GM18870 (cell line): Measurements from ENCODE around the gene ARID4A.
"Not testable (repeated sequence)": the region's sequence is repeated elsewhere in the genome, so short reads cannot be mapped to it uniquely, and the experiment has no call there.

Source experiments
- ATAC-seq: cut with Tn5 transposase; IDR thresholded peaks from one replicate; pipeline ENCODE4 v1.9.1; 2021; ENCODE audit warnings: moderate library complexity; ENCODE audit not compliant: unreplicated experiment

The ARID4A gene, protein sequence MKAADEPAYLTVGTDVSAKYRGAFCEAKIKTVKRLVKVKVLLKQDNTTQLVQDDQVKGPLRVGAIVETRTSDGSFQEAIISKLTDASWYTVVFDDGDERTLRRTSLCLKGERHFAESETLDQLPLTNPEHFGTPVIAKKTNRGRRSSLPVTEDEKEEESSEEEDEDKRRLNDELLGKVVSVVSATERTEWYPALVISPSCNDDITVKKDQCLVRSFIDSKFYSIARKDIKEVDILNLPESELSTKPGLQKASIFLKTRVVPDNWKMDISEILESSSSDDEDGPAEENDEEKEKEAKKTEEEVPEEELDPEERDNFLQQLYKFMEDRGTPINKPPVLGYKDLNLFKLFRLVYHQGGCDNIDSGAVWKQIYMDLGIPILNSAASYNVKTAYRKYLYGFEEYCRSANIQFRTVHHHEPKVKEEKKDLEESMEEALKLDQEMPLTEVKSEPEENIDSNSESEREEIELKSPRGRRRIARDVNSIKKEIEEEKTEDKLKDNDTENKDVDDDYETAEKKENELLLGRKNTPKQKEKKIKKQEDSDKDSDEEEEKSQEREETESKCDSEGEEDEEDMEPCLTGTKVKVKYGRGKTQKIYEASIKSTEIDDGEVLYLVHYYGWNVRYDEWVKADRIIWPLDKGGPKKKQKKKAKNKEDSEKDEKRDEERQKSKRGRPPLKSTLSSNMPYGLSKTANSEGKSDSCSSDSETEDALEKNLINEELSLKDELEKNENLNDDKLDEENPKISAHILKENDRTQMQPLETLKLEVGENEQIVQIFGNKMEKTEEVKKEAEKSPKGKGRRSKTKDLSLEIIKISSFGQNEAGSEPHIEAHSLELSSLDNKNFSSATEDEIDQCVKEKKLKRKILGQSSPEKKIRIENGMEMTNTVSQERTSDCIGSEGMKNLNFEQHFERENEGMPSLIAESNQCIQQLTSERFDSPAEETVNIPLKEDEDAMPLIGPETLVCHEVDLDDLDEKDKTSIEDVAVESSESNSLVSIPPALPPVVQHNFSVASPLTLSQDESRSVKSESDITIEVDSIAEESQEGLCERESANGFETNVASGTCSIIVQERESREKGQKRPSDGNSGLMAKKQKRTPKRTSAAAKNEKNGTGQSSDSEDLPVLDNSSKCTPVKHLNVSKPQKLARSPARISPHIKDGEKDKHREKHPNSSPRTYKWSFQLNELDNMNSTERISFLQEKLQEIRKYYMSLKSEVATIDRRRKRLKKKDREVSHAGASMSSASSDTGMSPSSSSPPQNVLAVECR

DNA sequence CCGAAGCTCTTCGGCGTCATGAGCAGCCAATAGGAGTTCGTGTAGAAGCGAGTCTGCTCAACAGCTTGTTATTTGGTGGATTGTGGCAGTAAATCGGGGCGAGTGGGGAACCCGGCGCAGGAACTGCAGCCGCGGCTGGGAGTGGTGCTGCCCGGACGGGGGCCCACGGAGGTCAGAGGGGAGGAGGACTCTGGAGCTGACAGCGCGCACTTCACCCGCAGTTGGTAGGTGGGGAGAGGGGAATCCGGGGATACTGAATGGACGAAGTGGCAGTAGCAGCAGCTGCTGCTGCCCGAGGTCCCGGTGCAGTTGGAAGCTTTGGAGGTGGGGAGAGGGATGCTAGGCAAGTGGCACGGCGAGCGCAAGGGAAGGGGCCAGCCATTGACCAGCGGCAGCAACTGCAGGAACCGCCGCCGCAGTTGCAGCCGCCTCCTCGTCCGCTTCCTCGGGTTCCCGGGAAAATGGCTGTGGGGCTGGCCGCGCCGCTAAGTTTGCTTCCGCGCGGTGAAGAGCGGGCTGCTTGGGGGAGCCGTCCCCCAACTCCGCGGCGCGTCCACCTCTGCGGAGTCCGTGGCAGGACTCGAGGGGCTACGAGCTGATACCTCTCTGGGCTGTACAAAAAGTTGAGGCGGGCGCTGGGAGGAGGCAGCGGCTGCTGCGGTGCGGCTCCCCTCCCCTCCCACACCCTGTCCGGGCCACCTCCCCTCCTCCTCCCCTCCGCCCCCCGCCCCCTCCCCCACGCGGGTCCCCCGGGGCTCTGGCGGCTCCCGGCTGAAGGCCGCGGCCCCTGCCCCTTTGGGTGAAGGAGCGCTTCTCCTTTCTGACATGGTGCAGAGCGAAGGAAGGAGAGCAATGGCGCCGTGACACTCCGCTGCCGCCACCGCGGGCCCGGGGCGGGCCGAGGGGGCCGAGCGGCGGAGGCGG lies at the start of gene ARID4A:
TSS of gene ARID4A (plus strand) at position 79 of the 924 bp plus-strand sequence. CDS start 1,300 bp downstream, outside the sequence.
- ATAC-seq: no peak

DNA sequence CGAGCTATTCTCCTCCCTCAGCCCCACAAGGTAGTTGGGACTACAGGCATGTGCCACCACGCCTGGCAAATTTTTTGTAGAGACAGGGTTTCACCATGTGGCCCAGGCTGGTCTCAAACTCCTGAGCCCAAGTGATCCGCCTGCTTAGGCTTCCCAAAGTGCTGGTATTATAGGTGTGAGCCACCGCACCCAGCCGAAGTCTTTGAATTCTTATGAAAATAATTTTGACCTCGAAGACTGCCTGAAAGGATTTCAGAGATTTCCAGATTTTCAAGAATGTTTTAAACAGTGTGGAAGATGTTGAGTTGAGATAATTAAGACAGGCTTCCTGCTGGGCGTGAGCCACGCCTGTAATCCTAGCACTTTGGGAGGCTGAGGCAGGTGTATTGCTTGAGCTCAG lies 48.7 kb upstream of the ARID4A start:
- no peak for ATAC-seq

DNA sequence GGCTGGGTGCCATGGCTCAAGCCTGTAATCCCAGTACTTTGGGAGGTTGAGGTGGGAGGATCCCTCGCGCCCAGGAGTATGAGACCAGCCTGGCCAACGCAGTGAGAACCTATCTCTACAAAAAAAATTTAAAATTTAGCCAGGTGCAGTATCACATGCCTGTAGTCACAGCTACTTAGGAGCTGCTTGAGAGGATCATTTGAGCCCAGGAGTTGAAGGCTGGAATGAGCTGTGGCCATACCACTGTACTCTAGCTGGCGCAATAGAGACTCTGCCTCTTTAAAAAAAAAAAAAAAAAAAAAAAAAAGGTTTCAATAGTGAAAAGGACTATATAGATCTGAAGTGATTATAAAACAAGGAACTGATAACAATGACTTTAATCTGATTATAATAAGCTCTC lies 40.2 kb upstream of the ARID4A start:
- ATAC-seq: no peak

DNA sequence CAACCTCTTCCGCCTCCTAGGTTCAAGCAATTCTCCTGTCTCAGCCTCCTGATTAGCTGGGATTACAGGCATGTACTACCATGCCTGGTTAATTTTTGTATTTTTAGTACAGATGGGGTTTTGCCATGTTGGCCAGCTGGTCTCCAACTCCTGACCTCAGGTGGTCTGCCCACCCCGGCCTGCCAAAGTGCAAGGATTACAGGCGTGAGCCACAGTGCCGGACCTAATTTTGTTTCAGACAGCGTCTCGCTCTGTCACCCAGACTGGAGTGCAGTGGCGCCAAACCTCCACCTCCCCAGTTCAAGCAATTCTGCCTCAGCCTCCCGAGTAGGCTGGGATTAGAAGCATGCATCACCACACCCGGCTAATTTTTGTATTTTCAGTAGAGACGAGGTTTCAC lies 36.4 kb upstream of the ARID4A start:
- not testable (repeated sequence) for ATAC-seq

DNA sequence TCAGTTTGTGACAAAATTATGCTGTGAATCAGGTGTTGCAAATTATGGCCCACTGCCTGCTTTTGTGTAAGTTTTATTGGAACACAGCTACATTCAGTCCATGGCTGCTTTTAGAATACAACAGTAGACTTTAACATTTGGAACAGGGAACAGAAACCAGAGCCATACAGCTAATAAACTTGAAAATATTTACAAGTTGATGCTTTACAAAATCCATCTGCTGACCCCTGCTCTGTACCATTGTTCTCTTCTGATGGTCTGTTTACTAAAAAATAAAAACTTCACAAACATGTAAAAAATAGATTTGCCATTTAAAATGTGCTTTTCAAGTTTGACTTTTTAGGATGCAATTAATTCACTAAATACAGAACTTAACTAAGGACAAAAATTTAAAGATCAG lies 33.0 kb upstream of the ARID4A start:
- ATAC-seq: no peak

DNA sequence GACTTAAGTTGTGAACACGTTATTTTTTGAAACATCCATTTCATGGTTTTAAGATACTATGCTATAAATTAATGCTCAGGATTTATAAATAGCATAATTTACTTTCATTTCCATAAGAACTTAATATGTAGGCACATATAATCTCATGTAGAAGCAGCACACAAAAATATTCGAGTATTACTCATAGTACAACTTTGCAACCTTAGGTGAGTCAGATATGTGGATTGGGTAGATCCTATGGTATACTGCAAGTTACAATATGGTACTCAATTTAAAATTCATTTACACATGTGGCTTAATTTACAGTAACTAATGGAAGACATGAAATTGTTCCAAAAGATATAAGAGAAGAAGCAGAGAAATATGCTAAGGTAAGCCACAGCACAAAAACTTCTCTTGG lies 27.7 kb upstream of the ARID4A start:
- no peak for ATAC-seq

DNA sequence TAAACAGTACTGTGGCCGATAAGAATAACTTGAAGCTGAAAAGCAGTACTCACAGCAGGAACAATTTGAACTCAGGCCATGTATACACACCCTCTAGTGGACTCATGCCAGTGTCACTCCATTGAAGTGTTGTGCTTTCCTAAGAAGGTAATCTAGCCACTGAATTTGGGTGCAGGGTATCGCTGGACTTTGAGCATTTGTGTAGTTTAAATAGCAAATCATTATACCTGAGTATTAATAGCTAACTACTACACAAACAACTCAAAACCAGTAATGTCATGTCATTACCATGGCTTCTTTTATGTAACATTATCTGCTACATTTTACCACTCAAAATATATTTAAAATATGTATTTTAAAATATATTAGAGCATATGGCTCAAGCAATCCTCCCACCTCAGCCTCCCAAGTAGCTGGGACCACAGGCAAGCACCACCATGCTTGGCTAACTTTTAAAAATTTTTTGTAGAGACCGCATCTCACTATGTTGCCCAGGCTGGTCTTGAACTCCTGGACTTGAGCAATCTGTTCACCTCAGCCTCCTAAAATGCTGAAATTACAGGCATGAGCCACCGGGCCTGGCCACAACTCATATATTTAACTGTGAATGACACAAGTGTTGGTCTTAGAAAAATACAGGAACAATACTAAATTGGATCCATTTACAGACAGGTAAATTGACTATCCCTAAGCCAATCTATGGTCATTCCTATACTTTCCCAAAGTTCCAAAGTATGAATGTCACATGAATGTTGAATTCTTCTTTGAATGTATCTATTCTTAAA lies 25.6 kb upstream of the ARID4A start:
- no peak for ATAC-seq

DNA sequence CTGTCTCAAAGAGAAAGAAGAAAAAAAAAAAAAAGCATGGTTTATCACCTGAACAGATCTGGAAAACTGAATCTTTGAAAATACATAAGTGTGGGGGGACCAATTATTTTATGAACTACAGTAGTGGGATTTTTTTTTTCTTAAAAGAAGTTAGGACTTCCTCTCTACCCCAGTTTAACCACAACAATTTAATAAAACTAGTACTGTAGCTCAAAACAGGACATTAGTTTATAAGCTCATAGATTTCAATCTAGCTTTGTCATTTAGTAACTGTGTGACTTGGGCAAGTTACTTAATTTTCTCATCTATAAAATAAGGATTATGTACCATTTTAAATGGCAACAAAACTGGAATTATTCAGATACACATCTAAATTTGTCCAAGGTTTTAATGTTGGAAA lies 23.5 kb upstream of the ARID4A start:
- ATAC-seq: no peak

DNA sequence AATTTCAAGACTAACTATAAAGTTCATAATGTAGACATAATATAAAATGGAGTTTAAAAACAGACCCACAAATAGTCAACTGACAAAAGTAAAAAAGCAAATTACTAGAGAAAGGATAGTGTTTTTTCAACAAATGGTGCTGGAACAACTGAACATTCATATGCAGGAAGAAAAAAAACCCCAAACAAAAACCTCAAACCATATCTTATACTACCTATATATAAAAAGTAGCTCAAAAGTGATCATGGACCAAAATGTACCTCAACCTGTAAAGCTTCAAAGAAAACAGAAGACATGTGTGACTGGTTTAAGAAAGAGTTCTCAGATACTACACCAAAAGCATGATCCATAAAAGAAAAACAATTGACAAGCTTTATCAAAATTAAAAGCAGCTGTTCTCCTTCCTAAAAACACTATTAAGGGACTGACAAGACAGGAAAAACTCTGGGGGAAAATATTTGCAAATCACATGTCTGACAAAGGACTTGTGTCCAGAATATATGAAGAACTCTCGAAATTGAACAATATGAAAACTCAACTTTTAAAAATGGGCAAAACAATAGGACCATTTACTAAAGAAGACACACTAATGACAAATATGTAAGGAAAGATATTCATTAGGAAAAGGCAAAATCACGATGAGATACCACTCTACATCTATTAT lies 22.7 kb upstream of the ARID4A start:
- no peak for ATAC-seq

DNA sequence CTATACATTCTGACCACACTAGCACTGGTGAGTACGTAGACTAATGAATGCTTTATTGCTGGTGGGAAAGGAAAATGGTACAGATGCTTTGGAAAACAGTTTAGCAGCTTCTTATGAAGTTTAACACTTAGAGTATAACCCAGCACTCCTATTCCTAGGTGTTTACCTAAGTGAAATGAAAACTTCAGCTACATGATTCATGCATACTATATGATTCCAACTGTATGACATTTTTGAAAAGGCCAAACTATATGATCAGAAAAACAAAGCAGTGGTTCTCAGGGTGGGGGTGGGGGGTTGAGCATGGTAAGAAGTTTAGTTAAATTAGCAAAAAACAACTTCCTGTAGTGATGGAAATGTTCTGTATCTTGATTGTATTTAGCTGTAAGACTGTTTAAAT lies 22.1 kb upstream of the ARID4A start:
- ATAC-seq: no peak

DNA sequence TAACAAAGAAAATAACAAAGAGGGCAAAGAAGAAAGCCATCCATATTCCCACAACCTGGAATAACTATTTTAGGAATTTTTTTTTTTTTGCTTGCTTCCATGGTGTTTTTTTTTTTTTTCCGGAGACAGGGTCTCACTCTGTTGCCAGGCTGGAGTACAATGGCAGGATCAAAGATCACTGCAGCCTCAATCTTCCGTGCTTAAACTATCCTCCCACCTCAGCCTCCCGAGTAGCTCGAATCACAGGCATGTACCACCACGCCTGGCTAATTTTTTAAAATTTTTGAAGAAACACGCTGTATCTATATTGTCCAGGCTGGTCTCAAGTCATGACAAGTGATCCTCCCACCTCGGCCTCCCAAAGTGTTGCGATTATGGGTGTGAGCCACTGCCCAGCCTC lies 20.2 kb upstream of the ARID4A start:
- no peak for ATAC-seq

DNA sequence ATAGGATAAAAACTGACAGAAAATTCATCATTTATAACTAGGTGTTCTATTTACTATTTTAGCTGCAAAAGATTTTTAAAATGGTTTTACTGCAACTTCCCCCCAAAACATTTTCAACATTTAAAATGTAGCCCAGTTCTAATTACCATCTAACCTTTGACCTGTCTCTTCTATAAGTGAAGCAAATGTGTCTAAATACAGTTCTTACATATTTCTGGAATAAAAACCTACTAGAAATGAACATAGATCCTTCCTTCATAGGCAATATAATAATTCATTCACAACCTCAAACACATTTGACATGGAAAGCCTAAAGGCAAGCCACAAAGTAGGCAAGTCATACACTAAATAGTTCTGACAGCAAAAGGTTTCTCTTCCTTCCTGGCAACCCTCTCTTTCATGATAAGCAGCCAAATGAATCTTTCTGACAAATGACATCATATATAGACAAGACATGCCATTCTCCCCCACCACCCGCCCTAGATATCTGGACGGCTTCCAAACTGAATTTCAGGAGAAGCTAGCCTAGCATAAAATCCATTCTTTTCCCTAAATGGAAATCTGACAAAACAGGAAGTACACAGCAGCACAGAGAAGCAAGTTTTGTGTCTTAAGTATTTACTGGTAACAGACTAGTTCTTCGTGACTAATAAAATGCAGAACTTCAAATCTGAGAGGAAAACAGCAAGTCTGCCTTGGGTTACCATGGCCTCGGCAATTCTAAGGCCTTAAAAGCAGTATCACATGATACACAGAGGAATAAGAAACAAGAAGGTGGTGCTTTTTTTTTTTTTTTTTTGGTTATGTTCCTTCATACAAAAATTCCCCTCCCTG lies 17.2 kb upstream of the ARID4A start:
- ATAC-seq: peak; percentile 47

DNA sequence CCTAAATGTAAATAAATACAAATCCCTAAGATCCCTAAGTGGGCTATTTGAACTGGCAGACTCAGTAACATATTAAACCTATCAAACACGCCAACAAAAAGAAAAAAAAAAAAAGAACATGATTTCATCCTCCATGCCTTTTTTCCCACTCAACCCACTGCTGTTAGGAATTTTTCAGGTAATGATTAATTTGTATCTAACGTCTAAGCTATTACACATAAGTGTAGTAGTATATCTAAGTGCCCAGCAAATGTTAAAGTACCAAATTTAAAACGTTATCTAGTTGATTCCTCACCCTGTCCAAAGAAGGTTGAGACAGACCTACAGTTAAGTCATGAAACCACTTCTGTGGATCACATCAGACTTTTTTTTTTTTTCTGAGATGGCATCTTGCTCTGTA lies 16.4 kb upstream of the ARID4A start:
- ATAC-seq: no peak

DNA sequence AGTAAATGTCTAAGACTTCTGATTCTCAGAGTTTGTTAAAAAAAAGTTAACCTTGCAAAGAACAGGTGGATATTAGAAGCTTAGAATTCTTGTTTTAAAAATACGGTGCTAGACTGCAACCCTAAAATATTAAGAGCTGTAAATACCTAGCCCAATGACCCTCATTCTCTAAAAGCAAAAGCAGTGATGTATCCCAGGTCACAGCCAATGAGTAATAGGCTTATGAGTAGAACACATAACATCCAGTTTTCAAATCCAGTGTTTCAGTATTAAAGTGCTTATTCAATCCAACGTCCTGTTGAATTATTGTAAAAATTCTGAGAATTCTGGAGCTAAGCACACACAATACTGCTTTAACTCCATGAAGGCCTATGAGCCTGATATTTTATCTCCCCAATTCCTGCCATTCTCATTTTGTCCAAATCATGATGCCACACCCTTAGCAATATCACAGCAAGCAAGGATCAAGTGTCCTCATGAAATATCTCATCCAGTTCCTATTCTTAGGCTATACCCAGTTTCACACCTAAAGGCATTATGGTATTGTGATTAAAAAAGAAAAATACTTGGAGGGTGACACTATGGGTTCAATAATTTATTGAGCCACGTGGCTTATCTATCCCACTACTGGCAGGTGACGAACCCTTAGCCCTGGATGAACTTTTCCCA lies 15.3 kb upstream of the ARID4A start:
- no peak for ATAC-seq

DNA sequence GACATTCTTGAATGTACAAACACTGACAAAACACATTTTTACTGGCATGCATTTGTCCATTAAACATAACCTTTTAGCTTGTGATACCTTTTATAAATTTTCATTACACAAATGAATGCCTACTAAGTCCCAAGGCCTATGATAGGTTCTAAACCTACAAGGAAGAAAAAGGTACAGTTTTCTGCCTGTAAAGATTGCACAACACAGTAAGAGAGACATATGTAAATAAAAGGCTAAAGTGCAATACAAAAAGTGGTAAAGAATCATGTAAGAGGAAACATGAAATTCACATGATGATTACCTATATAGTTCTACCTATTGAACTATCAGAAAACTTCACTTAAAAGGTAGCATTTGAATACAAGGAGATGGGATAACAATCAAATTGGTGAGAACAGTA lies 14.6 kb upstream of the ARID4A start:
- ATAC-seq: no peak

DNA sequence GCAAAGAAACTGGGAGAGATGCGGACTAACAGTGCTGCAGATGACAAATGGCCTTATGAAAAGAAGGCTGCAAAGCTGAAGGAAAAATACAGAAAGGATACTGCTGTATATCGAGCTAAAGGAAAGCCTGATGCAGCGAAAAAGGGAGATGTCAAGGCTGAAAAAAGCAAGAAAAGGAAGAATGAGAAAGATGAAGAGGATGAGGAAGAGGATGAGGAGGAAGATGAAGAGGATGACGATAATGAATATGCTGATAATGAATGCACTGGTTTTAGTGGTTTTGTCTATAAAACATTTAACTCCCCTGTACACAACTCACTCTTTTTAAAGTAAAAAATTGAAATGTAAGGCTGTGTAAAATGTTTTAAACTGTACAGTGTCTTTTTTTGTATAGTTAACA lies 13.2 kb upstream of the ARID4A start:
- no peak for ATAC-seq

DNA sequence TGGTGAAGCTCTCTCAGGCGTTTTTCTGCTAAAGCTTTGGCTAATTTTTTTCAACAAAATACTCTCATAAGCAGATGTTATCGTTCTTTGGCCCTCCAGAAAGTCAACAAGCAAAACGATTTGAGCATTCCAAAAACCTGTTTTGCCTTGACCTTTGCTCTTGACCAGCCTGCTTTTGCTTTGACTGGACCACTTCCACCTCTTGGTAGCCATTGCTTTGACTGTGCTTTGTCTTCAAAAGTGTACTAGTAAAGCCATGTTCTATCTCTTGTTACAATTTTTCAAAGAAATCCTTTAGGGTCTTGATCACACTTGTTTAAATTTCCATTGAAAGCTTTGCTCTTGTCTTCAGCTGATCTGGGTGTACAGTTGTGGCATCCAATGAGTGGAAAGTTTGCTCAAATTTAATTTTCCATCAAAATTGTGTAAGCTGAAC lies 10.7 kb upstream of the ARID4A start:
- no peak for ATAC-seq
